Measurements from ENCODE around the gene CAND1.
"Not testable (repeated sequence)": the region's sequence is repeated elsewhere in the genome, so short reads cannot be mapped to it uniquely, and the experiment has no call there.

CAND1 gene

DNA sequence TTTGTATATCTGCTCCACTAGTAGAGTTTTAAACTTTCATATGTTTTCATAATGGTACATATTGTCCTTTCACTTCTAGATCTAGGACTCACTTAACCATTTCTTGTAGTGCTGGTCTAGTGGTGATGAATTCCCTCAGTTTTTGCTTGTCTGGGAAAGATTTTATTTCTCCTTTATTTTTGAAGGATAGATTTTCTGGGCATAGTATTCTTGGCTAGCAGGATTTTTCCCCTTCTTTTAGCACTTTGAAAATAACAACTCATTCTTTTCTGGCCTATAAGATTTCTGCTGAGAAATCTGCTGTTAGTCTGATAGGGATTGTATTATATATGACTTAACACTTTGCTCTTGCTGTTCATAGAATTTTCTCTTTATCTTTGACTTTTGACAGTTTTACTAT is 69.3 kb downstream of the CAND1 start:
- no peak overlapping the region for H3K4me3 ChIP-seq (ENCODE audit: low read depth, low read length)

DNA sequence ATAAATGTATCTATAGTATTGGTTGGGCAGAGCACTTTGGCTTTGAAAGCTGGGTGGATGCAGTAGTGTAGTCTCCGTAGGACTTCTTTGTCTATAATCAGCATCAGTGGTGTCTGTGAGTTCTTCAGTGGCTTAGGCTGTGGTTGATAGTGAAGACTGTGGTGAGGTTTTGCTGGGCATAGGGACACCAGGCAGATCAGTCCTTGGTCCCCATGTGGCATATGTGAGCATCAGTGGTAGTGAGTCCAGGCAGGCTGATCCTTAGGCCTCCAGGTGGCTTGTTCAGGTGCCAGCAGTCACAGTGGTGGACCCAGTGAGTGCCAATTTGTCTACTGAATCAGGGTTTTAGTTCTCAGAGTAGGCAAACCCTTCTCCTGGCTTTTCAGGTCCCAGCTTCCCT is 70.4 kb downstream of the CAND1 start:
- no peak overlapping the region for H3K4me3 ChIP-seq (ENCODE audit: low read depth, low read length)

DNA sequence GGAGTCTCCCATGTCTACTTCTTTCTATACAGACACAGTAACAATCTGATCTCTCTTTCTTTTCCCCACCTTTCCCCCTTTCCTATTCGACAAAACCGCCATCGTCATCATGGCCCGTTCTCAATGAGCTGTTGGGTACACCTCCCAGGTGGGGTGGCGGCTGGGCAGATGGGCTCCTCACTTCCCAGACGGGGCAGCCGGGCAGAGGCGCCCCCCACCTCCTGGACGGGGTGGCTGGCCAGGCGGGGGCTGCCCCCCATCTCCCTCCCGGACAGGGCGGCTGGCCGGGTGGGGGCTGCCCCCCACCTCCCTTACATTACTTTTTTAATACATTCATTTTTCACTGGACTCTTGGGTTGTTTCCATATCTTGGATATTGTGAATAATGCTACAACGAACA is 71.9 kb downstream of the CAND1 start:
- H3K4me3 ChIP-seq (ENCODE audit: low read depth, low read length) = not testable (repeated sequence)

DNA sequence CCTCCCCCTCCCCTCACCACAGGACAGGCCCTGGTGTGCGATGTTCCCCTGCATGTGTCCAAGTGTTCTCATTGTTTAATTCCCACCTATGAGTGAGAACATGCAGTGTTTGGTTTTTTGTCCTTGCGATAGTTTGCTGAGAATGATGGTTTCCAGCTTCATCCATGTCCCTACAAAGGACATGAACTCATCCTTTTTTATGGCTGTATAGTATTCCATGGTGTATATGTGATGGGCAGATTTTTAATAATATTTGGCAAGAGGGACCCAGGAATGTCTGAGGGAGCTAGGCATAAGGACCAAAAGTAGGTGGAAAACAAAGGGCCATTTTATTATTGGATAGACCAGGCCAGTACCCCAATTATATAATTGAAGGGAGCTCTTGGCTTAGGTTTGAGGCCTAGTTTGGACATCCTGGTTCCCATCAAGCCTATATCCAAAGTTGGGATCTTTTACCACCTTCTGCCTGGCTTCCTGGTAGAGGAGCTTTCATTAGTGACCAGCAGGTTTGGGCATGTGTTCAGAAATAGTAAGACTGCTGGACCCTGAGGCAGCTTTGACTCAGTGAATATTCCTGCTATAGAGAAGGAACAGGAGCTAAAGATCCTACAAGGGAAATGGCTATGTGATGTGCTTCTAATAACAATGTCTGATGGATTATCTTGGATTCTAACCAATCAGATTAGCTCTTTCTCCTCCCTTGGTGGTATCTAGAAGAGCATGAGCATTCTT is 76.0 kb downstream of the CAND1 start:
- H3K4me3 ChIP-seq (ENCODE audit: low read depth, low read length) = no peak overlapping the region

DNA sequence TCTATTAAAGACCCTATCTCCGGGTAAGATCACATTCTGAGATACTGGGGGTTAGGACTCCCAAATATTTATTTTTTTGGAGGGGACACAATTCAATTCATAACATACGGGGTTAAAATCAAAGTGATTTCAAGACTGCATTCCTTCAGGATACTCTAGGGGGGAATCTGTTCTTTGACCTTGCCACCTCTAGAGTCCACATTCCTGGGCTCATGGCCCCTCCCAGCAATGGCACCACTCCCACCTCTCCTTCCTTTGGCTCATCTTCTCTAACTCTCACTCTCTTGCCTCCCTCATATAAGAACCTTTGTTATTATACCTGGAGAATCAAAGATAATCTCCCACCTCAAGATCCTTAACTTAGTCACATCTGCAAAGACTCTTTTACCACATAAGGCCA is 79.5 kb downstream of the CAND1 start:
- H3K4me3 ChIP-seq (ENCODE audit: low read depth, low read length) = no peak overlapping the region

DNA sequence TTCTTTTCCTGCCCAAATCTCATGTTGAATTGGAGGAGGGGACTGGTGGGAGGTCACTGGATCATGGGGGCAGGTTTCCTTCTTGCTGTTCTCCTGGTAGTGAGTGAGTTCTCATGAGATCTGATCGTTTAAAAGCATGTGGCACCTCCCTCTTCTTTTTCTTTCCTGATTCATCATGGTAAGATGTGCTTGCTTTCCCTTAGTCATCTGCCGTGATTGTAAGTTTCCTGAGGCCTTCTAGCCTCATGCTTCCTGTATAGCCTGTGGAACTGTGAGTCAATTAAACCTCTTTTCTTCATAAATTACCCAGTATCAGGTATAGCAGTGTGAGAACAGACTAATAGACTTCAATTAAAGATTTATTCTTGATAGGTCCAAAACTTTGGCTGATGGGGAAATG is 83.5 kb downstream of the CAND1 start:
- H3K4me3 ChIP-seq (ENCODE audit: low read depth, low read length) = no peak overlapping the region

DNA sequence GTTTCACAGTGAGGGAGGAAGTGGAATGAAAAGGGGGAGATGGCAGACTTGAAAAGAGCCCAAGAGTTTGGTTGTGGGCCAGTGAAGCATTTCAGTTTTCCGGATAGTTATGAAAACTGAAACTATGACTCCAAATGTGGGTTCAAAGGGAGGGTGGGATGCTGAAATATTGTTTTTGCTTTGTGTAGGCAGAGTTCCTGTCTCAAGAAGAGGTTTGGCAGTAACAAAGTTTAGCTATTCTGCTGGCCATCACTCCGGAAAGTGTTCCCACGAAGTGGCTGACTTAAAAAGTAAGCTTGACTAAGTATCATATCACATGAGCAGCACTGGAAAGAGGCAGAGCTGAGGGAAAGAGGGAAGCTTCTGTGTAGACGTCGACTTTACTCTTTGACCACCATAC is 85.2 kb downstream of the CAND1 start:
- H3K4me3 ChIP-seq (ENCODE audit: low read depth, low read length) = no peak overlapping the region

DNA sequence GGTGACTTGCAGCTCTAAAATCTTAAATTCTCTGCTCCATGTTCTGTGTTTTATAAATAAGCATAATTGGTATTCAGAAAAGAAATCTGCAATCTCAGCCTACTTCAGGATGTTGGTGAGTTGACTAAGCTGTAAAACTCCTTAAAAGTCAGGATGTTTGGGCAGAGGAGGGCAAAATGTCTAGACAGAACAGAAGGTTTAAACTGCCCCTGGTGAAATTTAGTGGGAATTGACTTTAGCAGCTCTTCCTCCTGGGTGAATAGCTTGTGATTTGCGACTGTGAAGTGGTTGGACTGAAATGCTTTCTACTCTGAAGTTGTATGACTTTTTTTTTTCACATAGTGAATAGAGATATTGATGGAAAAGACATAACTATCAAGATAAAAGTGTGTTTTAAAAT is 85.8 kb downstream of the CAND1 start:
- H3K4me3 ChIP-seq (ENCODE audit: low read depth, low read length) = no peak overlapping the region

DNA sequence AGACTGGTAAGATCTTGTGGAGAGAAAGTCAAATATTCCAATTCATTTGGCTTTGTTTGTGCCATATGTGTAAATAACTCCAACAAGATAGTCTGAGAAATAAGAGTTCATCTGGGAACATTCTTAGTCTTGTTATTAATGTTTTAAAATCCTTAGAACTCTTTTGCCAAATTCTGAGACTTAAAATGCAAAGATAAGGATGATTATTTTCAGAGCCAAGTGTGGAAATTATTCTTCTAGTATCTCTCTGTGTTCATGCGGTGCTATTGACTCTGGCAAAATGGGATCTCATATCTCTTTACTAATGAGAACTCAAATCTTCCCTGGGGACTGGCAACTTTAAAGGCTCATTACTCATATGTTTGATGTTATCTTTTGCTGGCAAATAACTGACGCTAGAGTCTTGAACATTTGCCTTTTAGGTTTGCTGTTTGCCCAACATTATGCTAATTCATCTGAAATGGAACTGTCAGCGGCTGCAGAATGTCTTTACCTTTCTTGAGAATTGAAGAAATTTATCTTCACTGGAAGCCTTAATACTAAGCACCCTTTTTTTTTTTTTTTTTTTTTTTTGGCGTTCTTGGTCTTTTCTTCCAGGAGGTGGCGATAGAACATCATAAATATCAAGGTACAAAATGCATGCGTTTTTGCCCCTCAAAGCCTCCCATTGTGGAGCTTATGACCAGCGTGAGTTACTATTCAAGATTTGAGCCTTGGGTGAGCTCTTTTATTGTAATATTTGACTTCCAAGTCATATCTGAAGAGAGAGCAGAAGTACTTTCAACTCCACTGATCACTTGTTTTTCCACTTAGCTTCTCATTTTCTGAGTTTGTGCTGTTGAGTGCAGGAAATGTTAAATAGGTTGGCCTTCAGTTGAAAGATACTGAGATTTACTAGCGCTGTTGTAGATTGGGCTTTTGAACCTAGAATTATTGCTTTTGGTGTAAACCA is 86.5 kb downstream of the CAND1 start:
- no peak overlapping the region for H3K4me3 ChIP-seq (ENCODE audit: low read depth, low read length)

DNA sequence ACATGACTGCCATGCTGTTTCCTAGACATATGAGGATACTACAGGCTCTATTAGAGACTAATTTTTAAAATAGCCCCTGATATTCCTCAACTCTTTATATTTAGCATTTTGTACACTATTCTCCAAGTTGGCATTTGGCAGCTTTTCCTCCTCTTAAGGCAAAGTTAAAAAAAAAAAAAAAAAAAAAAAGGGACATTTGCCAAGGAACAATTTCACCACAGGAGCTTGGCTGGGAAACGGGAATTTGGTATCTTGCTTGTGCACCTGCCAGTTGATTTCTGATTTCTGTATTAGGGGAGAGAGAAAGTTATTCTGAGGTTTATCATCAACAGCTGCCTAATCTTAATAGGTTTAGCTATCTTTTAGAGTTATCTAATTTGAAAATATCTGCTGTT is 87.2 kb downstream of the CAND1 start:
- no peak overlapping the region for H3K4me3 ChIP-seq (ENCODE audit: low read depth, low read length)

DNA sequence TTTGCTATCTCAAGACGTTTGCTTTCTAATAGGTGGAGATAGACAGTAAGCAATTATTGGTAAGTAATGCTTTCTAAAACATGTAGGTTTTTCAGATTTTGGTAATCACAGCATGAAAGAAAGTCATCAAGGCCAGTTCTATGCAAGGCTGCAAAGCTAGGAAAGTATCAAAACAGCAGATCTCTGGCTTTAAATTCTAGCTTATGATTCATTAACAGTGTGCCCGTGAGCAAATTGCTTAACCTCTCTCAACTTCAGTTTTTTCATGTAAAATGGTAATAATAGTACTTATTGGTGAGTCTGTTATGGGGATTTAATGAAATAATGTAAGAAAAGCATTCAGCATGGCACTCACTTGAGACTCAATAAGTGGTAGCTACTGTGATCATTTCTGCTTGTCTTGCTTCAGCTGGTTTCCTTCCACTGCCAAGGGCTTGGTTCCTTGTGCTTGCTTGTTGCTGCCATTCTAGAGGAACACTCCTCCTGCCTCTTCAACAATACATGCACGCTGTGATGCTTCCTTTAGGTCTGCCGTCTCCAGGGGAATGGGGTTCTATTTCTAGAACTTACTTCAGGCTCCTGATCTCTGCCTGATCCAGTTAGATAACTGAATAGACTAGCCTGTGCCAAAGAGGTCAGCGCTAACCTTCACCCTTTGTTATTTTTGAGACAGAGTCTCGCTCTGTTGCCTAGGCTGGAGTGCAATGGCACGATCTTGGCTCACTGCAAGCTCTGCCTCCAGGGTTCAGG is 88.4 kb downstream of the CAND1 start:
- H3K4me3 ChIP-seq (ENCODE audit: low read depth, low read length) = no peak overlapping the region

DNA sequence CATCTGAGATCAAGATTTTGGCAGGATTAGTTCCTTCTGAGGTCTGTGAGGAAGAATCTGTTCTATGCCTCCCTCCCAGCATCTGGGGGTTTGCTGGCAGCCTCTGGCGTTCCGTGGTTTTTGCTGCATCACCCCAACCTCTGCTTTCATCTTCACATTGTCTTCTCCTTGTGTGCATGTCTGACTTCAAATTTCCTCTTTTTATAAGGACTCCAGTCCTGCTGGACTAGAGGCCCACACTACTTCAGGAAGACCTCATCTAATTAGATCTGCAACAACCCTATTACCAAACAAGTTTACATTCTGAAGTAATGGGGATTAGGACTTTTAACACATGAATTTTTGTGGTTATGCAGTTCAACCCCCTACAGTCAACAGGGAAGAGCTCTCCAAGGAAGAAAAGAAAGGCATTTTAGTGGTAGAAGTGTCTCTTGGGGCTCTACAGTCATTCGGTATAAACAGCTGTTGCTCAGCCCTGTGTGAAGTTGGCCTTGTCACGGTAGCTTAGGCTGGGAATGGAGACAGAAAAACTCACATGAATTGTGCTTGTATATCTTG is 89.7 kb downstream of the CAND1 start:
- H3K4me3 ChIP-seq (ENCODE audit: low read depth, low read length) = no peak overlapping the region

DNA sequence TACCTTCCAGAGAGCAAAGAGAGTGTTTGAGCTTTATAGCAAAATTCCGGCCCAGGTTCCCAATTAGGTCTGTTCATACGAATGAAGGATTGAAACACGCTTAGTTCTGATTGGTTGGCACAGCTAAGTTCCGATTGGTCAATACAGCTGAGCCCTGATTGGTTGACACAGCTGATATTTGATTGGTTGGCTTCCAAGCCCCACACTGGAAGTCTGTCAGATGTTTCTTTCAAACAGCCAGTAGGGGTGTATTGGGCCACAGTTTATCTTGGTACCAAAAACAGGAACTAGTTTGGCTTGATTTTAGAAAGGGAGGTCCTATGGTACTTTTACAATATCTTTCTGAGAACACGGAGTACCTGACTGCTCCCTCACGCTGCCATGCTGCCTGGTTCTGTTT is 93.4 kb downstream of the CAND1 start:
- H3K4me3 ChIP-seq (ENCODE audit: low read depth, low read length) = no peak overlapping the region

DNA sequence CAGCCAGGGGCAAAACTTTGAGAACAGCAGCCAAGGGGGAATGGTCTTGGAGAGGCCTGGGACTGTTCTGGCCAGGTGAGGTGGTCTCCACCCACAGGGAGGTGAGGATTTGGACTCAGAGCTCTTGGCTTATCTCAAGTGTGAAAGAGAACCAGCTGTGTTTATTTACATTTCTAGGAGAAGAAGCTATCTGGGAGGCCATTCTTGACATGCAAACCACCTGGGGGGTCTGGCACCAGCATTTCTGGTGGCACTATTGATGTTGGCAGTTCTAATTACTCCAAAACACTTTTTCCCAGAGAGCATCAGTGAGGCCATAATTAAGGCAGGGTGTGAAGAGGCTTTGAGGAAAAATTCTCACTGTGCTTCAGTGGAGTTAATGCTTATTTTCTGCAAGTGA is 95.1 kb downstream of the CAND1 start:
- H3K4me3 ChIP-seq (ENCODE audit: low read depth, low read length) = no peak overlapping the region

DNA sequence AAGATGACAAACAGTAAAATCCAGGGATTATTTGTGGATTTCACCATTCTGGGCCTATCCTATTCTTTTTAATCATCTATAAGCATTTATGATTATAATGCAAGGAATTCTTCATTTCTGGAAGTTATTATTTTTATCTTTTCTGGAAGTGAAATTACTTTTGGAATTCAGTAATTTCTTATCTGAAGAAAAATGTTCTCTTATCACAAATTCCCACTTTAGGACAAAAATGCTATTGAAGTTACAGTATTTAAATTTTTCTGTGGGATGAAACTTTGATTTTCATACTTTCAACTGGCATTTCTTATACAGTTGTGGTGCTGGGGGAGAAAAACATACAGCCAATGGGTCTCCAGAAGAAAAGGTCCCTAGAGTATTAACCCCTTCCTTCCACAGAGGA is 96.0 kb downstream of the CAND1 start:
- H3K4me3 ChIP-seq (ENCODE audit: low read depth, low read length) = no peak overlapping the region

DNA sequence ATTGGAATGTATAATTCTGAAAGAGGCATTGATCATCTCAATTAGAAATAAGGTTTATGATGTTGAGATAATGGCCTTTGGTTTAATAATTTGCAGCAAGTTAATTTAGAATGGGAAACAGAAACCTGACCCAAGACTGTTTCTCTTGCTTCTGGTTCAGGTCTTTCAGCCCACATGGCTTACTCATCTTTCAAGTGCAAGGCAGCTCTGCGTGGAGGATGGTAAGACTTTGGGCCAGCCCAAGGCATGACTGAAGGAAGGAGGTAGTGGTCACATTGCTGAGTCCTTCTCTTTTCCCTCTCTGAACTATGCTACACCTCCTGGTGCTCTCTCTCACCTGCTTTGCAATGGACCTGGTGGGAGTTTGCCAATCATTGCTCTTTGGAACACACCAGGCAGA is 98.7 kb downstream of the CAND1 start:
- no peak overlapping the region for H3K4me3 ChIP-seq (ENCODE audit: low read depth, low read length)

All from iPS-11a (cell line).